Progenitor cell of endocrine pancreas (in vitro differentiated cells): ENCODE data around the gene RASL10A. TPM values are rescaled to one million over a fixed set of nuclear protein-coding genes. Genes with fewer than 3 reads are reported as not detected.

Source experiments
- DNase-seq: peaks from one replicate; pipeline ENCODE4 v3.0.0; 2021; ENCODE audit warnings: low spot score; ENCODE audit not compliant: unreplicated experiment
- H3K27ac Mint-ChIP-seq: 2 replicates; pipeline ENCODE4 v1.8.0; 2021; ENCODE audit warnings: mild to moderate bottlenecking, moderate library complexity, mixed read lengths
- H3K27me3 Mint-ChIP-seq: 2 replicates; pipeline ENCODE4 v1.8.0; 2021; ENCODE audit warnings: mixed read lengths
- H3K36me3 Mint-ChIP-seq: 2 replicates; pipeline ENCODE4 v1.8.0; 2022; ENCODE audit warnings: mixed read lengths; ENCODE audit not compliant: insufficient read depth
- H3K4me1 Mint-ChIP-seq: 2 replicates; pipeline ENCODE4 v1.8.0; 2021; ENCODE audit warnings: low read depth, mixed read lengths
- H3K4me3 Mint-ChIP-seq: 2 replicates; pipeline ENCODE4 v1.8.0; 2021; ENCODE audit warnings: low read depth, mild to moderate bottlenecking, moderate library complexity, mixed read lengths
- H3K9me3 Mint-ChIP-seq: 2 replicates; pipeline ENCODE4 v1.8.0; 2021; ENCODE audit warnings: low read depth, mixed read lengths
- total RNA-seq: library from RNA; stranded (reverse); gene quantifications from 2 replicates; pipeline ENCODE4 v1.2.1, GENCODE V29; 2021
- TF ChIP-seq, protein P1 (sequence below): fragments of 200-600 bp; sonication (generic); IDR thresholded peaks from one replicate; pipeline ENCODE4 v1.5.0; 2021; ENCODE audit warnings: antibody characterized with exemption, mild to moderate bottlenecking; ENCODE audit not compliant: unreplicated experiment

The RASL10A gene
- total RNA-seq, 1 donor from 2014 or later = 0.31 TPM

- no peaks in the 10 kb centered on the region for H3K36me3 Mint-ChIP-seq
- no peak overlapping the region for H3K27ac Mint-ChIP-seq
- TF ChIP-seq, protein P1, sequence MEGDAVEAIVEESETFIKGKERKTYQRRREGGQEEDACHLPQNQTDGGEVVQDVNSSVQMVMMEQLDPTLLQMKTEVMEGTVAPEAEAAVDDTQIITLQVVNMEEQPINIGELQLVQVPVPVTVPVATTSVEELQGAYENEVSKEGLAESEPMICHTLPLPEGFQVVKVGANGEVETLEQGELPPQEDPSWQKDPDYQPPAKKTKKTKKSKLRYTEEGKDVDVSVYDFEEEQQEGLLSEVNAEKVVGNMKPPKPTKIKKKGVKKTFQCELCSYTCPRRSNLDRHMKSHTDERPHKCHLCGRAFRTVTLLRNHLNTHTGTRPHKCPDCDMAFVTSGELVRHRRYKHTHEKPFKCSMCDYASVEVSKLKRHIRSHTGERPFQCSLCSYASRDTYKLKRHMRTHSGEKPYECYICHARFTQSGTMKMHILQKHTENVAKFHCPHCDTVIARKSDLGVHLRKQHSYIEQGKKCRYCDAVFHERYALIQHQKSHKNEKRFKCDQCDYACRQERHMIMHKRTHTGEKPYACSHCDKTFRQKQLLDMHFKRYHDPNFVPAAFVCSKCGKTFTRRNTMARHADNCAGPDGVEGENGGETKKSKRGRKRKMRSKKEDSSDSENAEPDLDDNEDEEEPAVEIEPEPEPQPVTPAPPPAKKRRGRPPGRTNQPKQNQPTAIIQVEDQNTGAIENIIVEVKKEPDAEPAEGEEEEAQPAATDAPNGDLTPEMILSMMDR = no peak
- H3K4me1 Mint-ChIP-seq = no peaks in the 10 kb centered on the region
- no peak overlapping the region for H3K4me3 Mint-ChIP-seq
- no peak for DNase-seq
- peaks cover 27% of the 10 kb centered on the region for H3K27me3 Mint-ChIP-seq
- no peaks in the 10 kb centered on the region for H3K9me3 Mint-ChIP-seq
These were observed 3.6 kb upstream of the RASL10A start for GRCh38 chr22:29319072-29319471.

DNA sequence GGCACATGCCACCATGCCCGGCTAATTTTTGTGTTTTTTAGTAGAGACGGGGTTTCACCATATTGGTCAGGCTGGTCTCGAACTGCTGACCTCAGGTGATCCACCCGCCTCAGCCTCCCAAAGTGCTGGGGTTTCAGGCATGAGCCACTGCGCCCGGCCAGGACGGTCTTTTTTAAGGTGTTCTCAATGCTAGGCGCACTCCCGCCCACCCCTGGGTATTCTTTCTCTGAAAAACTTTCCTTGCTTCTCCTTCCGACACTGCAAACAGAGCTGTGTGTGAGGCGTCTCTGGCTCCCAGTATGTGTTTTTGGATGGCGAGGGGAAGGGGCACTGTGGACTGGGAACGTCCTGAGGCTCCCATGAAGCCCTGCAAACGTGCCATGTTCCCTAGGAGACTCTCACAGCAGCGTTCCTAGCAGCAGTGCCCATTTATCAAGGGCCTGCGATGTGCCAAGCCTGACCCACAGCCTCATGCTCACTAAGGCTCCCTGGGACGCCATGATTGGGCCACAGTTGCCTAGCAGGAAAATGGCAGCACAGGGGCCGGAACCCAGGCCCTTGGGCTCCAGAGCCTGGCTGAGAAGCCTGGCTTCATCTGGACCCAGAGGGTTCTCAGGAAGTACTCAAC, 2.4 kb upstream of the RASL10A start:
- Mint-ChIP-seq H3K27ac (no peak overlapping the region), H3K27me3 (peaks cover 38% of the 10 kb centered on the region), H3K4me3 (no peak overlapping the region), H3K9me3 (no peaks in the 10 kb centered on the region), H3K4me1 (no peaks in the 10 kb centered on the region), H3K36me3 (no peaks in the 10 kb centered on the region)
- TF ChIP-seq, protein P1 = no peak
- DNase-seq = no peak

DNA sequence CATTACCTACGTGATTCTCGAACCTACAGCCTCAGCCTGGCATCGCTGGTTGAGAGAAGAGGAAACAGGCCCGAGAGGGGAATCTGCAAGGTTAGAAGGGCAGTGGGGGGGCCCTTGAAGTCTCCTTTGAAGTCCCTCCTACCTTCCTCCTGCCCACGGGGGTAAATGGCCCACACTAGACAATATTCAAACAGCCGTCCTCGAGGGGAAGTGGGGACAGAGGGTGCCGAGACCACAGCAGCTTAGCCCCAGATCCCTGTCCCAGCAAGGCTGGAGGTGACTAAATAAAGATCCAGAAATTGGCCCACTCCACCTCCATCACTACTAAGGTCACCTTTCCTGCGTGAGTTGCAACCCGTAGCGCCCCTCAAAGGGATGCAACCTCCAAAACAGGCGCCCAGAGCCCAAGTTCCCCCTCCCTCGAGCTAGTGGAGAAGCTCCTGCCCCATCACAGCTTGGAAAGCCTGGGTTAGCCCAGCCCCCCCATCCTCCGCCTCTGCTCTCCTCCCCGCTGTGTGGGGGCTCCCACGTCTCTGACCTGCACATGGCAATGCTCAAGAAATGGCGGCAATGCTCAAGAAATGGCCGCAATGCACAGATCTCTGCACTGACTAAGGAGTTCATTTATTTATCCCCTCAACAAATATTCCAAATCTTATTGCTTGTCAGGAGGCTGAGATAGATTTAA, 788 bp upstream of the RASL10A start:
- H3K4me3 Mint-ChIP-seq = peak overlapping the region; percentile 52
- no peaks in the 10 kb centered on the region for H3K9me3 Mint-ChIP-seq
- H3K36me3 Mint-ChIP-seq = no peaks in the 10 kb centered on the region
- TF ChIP-seq, protein P1 = no peak
- H3K4me1 Mint-ChIP-seq = no peaks in the 10 kb centered on the region
- H3K27me3 Mint-ChIP-seq = peaks cover 45% of the 10 kb centered on the region
- DNase-seq = no peak
- H3K27ac Mint-ChIP-seq = peak overlapping the region; percentile 71

DNA sequence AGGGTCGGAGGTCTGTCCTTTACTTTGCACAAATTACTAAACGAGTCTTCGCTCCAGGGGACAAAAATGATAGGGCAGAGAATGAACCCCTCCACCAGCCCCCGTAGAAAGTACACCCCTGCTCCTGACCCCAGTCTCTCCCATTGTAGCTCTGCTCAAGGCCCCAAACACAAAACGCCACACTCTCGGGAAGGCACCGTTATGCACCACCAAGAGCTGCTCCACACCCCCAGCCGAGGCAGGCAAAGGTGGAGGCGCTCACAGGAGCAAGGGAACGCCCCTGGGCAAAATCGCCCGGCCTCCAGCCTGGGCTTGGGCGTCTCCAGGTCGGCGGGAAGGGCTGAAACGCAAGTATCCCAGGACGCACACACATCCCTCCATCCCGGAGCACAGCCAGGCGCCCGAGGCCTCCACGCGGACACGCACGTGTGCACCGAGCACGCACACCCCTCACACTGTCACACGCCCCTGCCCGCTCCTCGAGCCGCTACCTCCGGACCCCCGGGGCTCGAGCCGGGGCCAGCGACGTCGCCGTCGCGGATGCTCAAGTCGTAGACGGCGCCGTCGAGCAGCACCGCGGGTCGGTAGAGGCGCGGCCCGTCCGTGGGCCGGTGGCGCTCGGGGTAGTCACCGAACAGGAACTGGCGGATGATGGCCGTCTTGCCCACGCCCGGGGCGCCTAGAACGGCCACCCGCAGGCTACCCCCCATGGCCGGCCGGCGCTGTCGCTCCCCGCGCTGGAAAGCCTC, 786 bp downstream of the RASL10A start:
- H3K36me3 Mint-ChIP-seq = no peaks in the 10 kb centered on the region
- no peak for DNase-seq
- peak overlapping the region; percentile 44 for H3K4me3 Mint-ChIP-seq
- H3K27me3 Mint-ChIP-seq = peaks cover 45% of the 10 kb centered on the region
- peaks cover under 1% of the 10 kb centered on the region for H3K4me1 Mint-ChIP-seq
- TF ChIP-seq, protein P1 = no peak
- H3K9me3 Mint-ChIP-seq = no peaks in the 10 kb centered on the region
- no peak overlapping the region for H3K27ac Mint-ChIP-seq
